HepG2 (cell line): ENCODE data around the gene THOC6. TPM values are rescaled to one million over a fixed set of nuclear protein-coding genes. Genes with fewer than 3 reads are reported as not detected.
A peak's percentile ranks its signal among the peaks of the same experiment; 100 is the strongest.

Source experiments
- ESRRA ChIP-seq: sonication (generic); formaldehyde crosslinking; IDR thresholded peaks from 2 replicates; pipeline ENCODE4 v1.5.1; 2020; ENCODE audit warnings: mild to moderate bottlenecking, low read depth, missing genetic modification reagents
- GPN1 ChIP-seq: sonication (generic); formaldehyde crosslinking; IDR thresholded peaks from 2 replicates; pipeline ENCODE4 v1.5.1; 2020; ENCODE audit warnings: missing genetic modification reagents, borderline replicate concordance
- HOXA7 ChIP-seq: sonication (generic); formaldehyde crosslinking; IDR thresholded peaks from 2 replicates; pipeline ENCODE4 v1.8.1; 2022; ENCODE audit warnings: mild to moderate bottlenecking, missing genetic modification reagents, moderate library complexity
- KDM4B ChIP-seq: sonication (generic); formaldehyde crosslinking; IDR thresholded peaks from 2 replicates; pipeline ENCODE4 v1.4.0; 2020; ENCODE audit warnings: missing genetic modification reagents
- MBD4 ChIP-seq: IDR thresholded peaks from 2 replicates; pipeline ENCODE4 v1.6.1; 2012; ENCODE audit warnings: low read length, inconsistent platforms, borderline replicate concordance
- MEIS2 ChIP-seq: sonication (generic); formaldehyde crosslinking; IDR thresholded peaks from 2 replicates; pipeline ENCODE4 v1.9.0; 2021; ENCODE audit warnings: mild to moderate bottlenecking, missing genetic modification reagents
- NCOA1 ChIP-seq: sonication (generic); formaldehyde crosslinking; IDR thresholded peaks from 2 replicates; pipeline ENCODE4 v1.9.0; 2021; ENCODE audit warnings: missing genetic modification reagents
- NR2C2 ChIP-seq: sonication (generic); formaldehyde crosslinking; IDR thresholded peaks from 2 replicates; pipeline ENCODE4 v1.4.0; 2020; ENCODE audit warnings: missing genetic modification reagents, mild to moderate bottlenecking, moderate library complexity, borderline replicate concordance
- PCBP1 ChIP-seq: fragments of 200-400 bp; formaldehyde crosslinking; IDR thresholded peaks from 2 replicates; pipeline ENCODE4 v1.6.1; 2017; ENCODE audit warnings: mild to moderate bottlenecking, low read depth, low read length, borderline replicate concordance
- PITX1 ChIP-seq: sonication (generic); formaldehyde crosslinking; IDR thresholded peaks from 2 replicates; pipeline ENCODE4 v1.5.1; 2020; ENCODE audit warnings: mild to moderate bottlenecking, missing genetic modification reagents
- RARG ChIP-seq: sonication (generic); formaldehyde crosslinking; IDR thresholded peaks from 2 replicates; pipeline ENCODE4 v1.4.0; 2020; ENCODE audit warnings: low read depth, mild to moderate bottlenecking, missing genetic modification reagents
- RELA ChIP-seq: sonication (generic); formaldehyde crosslinking; IDR thresholded peaks from 2 replicates; pipeline ENCODE4 v1.4.0; 2020; ENCODE audit warnings: missing genetic modification reagents
- TEAD2 ChIP-seq: sonication (generic); formaldehyde crosslinking; IDR thresholded peaks from 2 replicates; pipeline ENCODE4 v1.9.0; 2021; ENCODE audit warnings: missing genetic modification reagents
- TMF1 ChIP-seq: sonication (generic); formaldehyde crosslinking; IDR thresholded peaks from 2 replicates; pipeline ENCODE4 v1.8.1; 2022; ENCODE audit warnings: low read depth, missing genetic modification reagents
- ZFP36L2 ChIP-seq: sonication (generic); formaldehyde crosslinking; IDR thresholded peaks from 2 replicates; pipeline ENCODE4 v1.4.0; 2020; ENCODE audit warnings: missing genetic modification reagents
- ZMYM4 ChIP-seq: sonication (generic); formaldehyde crosslinking; IDR thresholded peaks from 2 replicates; pipeline ENCODE4 v1.8.1; 2023; ENCODE audit warnings: mild to moderate bottlenecking, missing genetic modification reagents
- ZNF224 ChIP-seq: sonication (generic); formaldehyde crosslinking; IDR thresholded peaks from 2 replicates; pipeline ENCODE4 v1.5.0; 2020; ENCODE audit warnings: mild to moderate bottlenecking, missing genetic modification reagents
- ZNF264 ChIP-seq: sonication (generic); formaldehyde crosslinking; IDR thresholded peaks from 2 replicates; pipeline ENCODE4 v1.4.0; 2020; ENCODE audit warnings: missing genetic modification reagents
- ZNF30 ChIP-seq: sonication (generic); formaldehyde crosslinking; IDR thresholded peaks from 2 replicates; pipeline ENCODE4 v1.5.0; 2020; ENCODE audit warnings: mild to moderate bottlenecking, missing genetic modification reagents
- ZNF572 ChIP-seq: sonication (generic); formaldehyde crosslinking; IDR thresholded peaks from 2 replicates; pipeline ENCODE4 v1.5.1; 2020; ENCODE audit warnings: mild to moderate bottlenecking, missing genetic modification reagents
- ZNF720 ChIP-seq: sonication (generic); formaldehyde crosslinking; IDR thresholded peaks from 2 replicates; pipeline ENCODE4 v1.4.0; 2020; ENCODE audit warnings: missing genetic modification reagents
- ZNF724P ChIP-seq: sonication (generic); formaldehyde crosslinking; IDR thresholded peaks from 2 replicates; pipeline ENCODE4 v1.8.0; 2022; ENCODE audit warnings: missing genetic modification reagents, borderline replicate concordance
- ZNF790 ChIP-seq: sonication (generic); formaldehyde crosslinking; IDR thresholded peaks from 2 replicates; pipeline ENCODE4 v1.8.0; 2022; ENCODE audit warnings: missing genetic modification reagents, mild to moderate bottlenecking, borderline replicate concordance
- ZSCAN29 ChIP-seq: sonication (generic); formaldehyde crosslinking; conservative IDR thresholded peaks from 2 replicates; pipeline ENCODE4 v1.4.0; 2020; ENCODE audit warnings: mild to moderate bottlenecking, missing genetic modification reagents
- ZZZ3 ChIP-seq: sonication (generic); formaldehyde crosslinking; IDR thresholded peaks from 2 replicates; pipeline ENCODE4 v1.4.0; 2020; ENCODE audit warnings: missing genetic modification reagents, mild to moderate bottlenecking, borderline replicate concordance
- polyA plus RNA-seq, 8 experiments: library from polyadenylated mRNA; depleted of rRNA in 3 of 8; stranded (reverse) in 7 of 8; unstranded in 1 of 8; fragments of >200 nt; fragmentation: Illumina TruSeq in 4 of 8; extraction: Trizol in 4 of 8; gene quantifications; 2 replicates each; pipeline versions ENCODE4 v1.2.1 to v1.2.3, GENCODE V29; 2011 to 2016; ENCODE audit warnings: low read depth in 4 of 8, missing spikeins in 1 of 8, mixed read lengths in 1 of 8; ENCODE audit not compliant: insufficient read depth in 1 of 8
- total RNA-seq, 5 experiments: library from RNA; depleted of rRNA; stranded (reverse); fragments of >200 nt; fragmentation: Illumina TruSeq; extraction: Trizol; gene quantifications; 2 replicates each; pipeline ENCODE4 v1.2.3, GENCODE V29; 2016; ENCODE audit warnings: low read depth in 1 of 5
- TF ChIP-seq, protein P1 (sequence below): sonication (generic); formaldehyde crosslinking; IDR thresholded peaks from 2 replicates; pipeline ENCODE4 v1.5.1; 2020; ENCODE audit warnings: mild to moderate bottlenecking, missing genetic modification reagents, moderate library complexity
- TF ChIP-seq, protein P2 (sequence below): sonication (generic); formaldehyde crosslinking; IDR thresholded peaks from 2 replicates; pipeline ENCODE4 v1.4.0; 2020; ENCODE audit warnings: missing genetic modification reagents

The THOC6 gene
- total and polyA plus RNA-seq, 2 of the 13 experiments (the other 11 are each of a cell fraction or from before 2014, with no cell fraction given) = 32.1 to 37.0 TPM

DNA sequence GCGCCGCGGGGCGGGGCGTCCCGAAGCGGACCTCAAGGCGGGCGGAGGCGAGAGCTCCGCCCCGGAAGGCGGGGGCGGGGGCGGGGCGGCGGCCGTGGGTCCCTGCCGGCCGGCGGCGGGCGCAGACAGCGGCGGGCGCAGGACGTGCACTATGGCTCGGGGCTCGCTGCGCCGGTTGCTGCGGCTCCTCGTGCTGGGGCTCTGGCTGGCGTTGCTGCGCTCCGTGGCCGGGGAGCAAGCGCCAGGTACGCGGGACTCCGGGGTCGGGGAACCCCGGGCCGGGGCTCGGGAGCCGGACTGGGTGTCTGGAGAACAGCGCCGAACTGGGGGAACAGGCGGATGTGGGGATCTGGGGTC is 3.6 kb upstream of the THOC6 start, which contains the start of gene TNFRSF12A (continued):
- TF ChIP-seq ZNF264 (CRISPR knock-in tag) (no peak), ZNF224 (CRISPR knock-in tag) (peak; percentile 67; the same call in 1 of the 2 replicates), RELA (no peak), HOXA7 (CRISPR knock-in tag) (no peak), PCBP1 (no peak), KDM4B (CRISPR knock-in tag) (no peak), ZNF720 (CRISPR knock-in tag) (no peak), PITX1 (CRISPR knock-in tag) (no peak), TEAD2 (no peak), MEIS2 (CRISPR knock-in tag) (peak; percentile 83), ZFP36L2 (CRISPR knock-in tag) (no peak), GPN1 (no peak), ZNF790 (no peak), NCOA1 (no peak), NR2C2 (no peak), TMF1 (CRISPR knock-in tag) (no peak), ZZZ3 (CRISPR knock-in tag) (0 out of 2 replicates have a peak, but pooled peaks have one; percentile 66), RARG (CRISPR knock-in tag) (no peak), ZSCAN29 (CRISPR knock-in tag) (no peak), ESRRA (no peak), ZNF724P (CRISPR knock-in tag) (no peak), ZNF572 (no peak), MBD4 (no peak), ZMYM4 (CRISPR knock-in tag) (0 out of 2 replicates have a peak, but pooled peaks have one; percentile 14), ZNF30 (peak; percentile 41; the same call in 1 of the 2 replicates)
- TF ChIP-seq, protein P1, sequence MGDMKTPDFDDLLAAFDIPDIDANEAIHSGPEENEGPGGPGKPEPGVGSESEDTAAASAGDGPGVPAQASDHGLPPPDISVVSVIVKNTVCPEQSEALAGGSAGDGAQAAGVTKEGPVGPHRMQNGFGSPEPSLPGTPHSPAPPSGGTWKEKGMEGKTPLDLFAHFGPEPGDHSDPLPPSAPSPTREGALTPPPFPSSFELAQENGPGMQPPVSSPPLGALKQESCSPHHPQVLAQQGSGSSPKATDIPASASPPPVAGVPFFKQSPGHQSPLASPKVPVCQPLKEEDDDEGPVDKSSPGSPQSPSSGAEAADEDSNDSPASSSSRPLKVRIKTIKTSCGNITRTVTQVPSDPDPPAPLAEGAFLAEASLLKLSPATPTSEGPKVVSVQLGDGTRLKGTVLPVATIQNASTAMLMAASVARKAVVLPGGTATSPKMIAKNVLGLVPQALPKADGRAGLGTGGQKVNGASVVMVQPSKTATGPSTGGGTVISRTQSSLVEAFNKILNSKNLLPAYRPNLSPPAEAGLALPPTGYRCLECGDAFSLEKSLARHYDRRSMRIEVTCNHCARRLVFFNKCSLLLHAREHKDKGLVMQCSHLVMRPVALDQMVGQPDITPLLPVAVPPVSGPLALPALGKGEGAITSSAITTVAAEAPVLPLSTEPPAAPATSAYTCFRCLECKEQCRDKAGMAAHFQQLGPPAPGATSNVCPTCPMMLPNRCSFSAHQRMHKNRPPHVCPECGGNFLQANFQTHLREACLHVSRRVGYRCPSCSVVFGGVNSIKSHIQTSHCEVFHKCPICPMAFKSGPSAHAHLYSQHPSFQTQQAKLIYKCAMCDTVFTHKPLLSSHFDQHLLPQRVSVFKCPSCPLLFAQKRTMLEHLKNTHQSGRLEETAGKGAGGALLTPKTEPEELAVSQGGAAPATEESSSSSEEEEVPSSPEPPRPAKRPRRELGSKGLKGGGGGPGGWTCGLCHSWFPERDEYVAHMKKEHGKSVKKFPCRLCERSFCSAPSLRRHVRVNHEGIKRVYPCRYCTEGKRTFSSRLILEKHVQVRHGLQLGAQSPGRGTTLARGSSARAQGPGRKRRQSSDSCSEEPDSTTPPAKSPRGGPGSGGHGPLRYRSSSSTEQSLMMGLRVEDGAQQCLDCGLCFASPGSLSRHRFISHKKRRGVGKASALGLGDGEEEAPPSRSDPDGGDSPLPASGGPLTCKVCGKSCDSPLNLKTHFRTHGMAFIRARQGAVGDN (CRISPR knock-in tag) = peak; percentile 33; the same call in 1 of the 2 replicates
- TF ChIP-seq, protein P2, sequence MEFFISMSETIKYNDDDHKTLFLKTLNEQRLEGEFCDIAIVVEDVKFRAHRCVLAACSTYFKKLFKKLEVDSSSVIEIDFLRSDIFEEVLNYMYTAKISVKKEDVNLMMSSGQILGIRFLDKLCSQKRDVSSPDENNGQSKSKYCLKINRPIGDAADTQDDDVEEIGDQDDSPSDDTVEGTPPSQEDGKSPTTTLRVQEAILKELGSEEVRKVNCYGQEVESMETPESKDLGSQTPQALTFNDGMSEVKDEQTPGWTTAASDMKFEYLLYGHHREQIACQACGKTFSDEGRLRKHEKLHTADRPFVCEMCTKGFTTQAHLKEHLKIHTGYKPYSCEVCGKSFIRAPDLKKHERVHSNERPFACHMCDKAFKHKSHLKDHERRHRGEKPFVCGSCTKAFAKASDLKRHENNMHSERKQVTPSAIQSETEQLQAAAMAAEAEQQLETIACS (CRISPR knock-in tag) = no peak
